Measurements from ENCODE around the gene C10orf62. TPM values are rescaled to one million over a fixed set of nuclear protein-coding genes. Genes with fewer than 3 reads are reported as not detected.

C10orf62 gene
- total RNA-seq, 1 experiment from 2014 or later = not detected

DNA sequence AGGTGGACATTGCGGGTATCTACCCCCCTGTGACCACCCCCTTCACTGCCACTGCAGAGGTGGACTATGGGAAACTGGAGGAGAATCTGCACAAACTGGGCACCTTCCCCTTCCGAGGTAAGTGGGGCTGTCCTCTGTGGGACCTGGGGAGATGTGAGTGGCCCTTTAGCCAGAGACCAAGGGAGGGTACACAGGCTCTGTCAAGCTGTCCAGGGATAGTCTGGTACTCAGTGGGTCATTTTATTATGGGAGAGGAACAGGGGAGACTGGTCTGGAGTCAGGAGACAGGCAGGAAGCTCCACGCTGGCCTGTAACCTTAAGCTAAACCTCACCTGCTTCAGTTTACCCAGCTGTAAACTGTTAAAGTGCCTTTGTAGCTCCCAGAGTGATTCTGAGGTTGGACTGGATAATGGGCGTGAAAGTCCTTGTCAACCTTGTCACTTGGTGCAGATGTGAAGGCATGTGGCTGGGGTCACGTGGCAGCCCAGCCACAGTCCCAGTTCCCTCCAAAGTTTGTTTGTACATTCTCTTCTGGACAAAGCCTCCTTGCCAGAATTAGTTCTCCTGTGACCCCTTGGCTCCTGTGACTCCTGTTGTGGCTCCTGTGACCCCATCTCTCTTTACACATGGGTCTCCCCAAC lies 4.6 kb upstream of the C10orf62 start:
- DNase-seq (ENCODE audit: low read depth) = no peak

DNA sequence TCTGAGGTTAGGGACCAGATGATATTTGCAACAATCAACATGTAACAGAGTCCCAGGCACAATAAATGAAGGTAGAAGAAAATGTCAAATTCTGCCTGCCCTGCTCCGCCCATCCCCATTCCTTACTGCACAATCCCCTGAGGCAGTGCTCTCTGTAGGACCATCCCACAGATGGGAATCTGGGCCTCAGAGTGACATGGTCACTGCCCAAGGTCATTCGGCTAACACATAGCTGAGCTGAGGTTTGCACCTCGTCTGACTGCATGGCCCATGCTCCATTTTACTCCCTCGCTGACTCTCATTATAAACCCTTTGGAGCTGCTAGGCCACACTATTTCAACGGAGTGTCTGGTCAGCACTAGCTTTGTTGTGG lies 4.1 kb upstream of the C10orf62 start:
- DNase-seq (ENCODE audit: low read depth) = no peak

DNA sequence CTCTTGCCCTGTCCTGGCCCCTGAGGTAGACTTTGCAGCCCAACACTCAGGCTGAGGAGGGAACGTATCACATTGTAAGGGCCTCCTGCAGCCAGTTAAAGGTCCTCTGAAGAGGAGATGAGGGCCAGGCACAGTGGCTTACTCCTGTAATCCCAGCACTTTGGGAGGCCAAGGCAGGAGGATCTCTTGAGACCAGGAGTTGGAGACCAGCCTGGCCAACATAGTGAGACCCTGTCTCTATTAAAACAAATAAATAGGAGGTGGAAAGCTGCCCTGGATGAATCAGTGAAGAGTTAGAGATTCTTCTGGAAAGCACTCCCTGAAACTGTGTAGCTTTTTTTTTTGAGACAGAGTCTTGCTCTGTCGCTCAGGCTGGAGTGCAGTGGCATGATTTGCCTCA lies 2.3 kb upstream of the C10orf62 start:
- DNase-seq (ENCODE audit: low read depth) = no peak

DNA sequence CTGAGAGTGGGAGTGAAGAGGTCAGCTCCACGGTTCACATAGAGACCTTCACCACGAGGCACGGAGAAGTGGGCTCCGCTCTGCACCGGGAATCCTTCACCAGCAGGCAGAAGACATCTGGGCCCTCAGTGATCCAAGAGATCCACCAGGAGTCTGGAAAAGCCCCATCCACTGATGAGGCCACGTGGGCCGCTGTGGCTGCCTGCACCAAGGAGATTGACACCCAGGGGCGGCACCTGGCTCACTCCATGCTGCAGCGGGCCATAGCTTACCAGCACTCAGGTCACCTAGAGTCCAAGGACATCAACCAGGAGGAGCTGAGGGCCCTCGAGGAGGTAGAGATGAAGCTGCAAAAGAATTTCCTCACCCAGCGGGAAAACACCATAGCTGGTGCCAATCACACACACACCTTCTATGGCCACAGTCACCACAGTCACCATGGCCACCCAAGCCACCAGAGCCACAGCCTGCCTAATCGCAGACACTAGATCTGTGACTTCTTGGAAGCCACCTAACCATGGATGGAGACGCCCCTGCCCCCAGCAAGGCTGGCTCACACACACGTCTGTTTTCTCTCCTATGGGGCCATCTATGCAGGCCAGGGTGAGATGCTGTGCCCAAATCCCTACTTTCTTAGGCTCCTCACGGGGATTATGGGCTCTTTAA lies 694 bp downstream of the C10orf62 start:
- DNase-seq (ENCODE audit: low read depth) = no peak

DNA sequence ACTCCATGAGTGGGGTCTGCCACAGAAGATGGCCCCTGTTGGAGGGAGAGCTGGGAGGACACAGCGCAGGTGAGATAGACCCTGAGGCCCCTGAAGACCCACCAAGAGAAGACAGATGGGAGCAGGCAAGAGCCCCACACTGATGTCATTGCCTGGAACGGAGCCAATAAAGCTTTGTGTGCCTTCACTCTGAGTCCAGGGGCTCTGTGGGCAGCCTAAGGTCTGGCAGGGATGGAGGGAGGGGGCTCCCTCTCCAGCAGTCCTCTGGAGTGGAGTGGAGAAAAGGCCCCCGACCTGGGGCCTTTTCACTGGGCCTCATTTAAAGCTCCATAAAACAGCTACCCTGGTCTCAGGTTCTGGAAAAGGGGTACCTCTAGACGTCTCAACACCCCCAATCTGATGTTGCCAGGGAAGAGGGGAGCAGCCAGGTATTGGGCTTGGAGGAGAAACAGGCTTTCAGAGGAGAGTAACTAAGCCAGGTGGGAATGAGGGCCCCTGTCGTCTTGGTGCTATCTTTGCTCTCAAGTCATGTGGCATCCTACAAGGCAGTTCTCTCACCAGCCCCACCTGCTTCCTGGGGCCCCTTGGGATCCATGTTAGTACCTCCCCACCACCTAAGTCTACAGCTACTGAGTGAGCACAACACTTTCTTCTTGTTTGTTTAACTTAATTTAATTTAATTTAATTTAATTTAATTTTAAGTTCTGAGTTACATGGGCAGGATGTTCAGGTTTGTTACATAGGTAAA lies 1.4 kb downstream of the C10orf62 start:
- no peak for DNase-seq (ENCODE audit: low read depth)

DNA sequence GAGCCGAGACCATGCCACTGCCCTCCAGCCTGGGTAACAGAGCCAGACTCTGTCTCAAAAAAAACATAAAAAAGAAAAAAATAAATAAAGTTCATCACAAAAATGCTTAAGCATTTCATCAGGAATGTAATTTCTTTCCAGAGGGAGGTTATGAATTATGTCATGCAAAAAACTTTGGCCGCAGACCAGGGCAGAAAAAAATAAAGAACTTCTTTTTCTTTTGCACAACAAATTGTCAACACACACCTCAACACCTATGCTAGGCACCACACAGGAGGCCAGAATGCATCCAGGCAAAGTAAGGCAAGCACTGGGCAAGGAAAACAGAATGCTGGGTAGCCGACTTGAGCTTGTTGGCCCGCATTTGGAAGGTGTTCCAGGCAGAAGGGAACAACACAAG lies 3.9 kb downstream of the C10orf62 start:
- no peak for DNase-seq (ENCODE audit: low read depth)

DNA sequence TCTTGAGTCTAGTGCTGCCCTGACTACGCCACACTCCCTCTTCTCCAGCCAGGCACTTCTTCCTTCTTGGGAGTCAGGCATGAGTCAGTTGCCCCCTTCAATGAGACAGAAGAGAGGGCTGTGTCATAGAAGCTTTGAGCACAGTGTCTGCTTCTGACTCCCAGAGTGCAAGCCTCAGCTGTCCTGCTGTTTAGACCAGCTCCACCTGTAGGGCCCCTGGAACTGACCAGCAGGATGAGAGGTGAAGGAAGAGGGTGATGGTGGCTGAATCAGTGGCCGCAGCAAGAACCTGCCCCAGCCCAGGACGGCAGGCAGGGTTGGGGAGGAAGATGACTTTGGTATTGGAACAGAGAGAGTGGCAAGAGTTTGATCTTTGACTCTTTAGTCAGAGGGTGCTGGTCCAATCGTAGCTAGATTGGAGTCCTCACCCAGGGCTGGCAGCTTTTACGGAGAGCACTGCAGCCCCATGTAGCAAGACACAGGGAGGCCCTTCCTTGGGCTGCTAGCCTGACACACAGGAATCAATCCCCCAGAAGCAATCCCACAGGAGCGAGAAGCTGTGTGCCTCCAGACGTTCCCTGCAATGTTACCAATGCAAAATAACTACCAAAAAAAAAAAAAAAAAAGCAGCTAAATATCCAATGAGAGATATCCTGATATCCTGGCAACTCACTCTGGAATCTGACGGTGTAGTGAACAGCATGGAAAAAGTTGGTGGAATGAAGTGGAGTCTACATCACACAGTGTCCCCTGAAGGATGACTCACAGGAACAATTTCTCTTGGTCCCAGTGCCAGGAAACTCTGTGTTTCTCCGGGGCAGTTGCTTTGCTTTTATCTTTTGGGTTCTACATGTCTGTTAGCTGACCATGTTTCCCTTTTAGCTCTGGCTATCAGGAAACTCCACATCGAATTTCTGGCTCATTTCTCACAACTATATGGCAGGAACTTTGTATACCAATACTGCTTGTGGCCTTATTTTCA lies 6.9 kb downstream of the C10orf62 start:
- DNase-seq (ENCODE audit: low read depth) = peak; percentile 88

DNA sequence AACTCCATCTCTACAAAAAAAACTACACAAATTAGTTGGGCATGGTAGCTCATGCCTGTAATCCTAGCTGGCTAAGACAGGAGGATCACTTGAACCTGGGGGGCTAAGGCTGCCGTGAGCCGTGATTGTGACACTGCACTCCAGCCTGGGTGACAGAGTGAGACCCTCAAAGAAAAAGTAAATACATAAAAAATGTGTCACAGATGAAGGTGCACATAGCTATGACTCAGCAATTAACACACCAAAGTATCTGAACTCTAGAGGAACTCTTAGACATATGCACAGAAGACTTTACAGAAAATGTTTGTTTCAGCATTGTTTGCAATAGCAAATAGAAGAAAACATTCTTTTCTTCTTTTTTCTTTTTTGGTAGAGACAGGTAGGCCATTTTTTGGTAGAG lies 8.3 kb downstream of the C10orf62 start:
- no peak for DNase-seq (ENCODE audit: low read depth)

DNA sequence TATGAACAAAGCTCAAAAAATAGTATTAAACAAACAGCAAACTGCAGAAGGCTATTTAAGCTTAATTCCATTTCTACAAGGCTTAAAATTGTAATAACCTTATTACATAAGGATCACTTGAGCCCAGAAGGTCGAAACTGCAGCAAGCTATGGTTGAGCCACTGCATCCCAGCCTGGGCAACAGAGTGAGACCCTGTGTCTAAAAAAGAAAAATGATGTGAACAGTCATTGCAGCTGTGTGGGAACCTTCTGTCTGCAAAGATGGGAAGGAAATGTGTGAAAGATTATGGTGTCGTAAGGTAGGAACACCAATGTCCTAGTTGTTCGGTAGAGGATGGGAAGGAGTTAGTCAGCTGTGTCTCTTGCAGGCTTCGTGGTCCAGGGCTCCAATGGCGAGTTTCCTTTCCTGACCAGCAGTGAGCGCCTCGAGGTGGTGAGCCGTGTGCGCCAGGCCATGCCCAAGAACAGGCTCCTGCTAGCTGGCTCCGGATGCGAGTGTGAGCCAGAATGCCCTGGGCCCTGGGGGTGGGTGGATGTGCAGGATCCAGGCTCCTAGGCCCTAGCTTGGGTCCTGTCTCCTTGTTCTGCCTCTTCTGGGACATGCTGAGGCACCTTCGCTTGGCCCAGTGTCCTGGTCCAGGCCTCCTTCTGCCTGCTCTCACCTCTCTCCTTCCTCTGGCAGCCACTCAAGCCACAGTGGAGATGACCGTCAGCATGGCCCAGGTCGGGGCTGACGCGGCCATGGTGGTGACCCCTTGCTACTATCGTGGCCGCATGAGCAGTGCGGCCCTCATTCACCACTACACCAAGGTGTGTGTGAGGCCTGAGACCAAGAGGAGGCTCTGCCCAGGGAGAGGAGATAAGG lies 9.1 kb downstream of the C10orf62 start:
- DNase-seq (ENCODE audit: low read depth) = no peak

DNA sequence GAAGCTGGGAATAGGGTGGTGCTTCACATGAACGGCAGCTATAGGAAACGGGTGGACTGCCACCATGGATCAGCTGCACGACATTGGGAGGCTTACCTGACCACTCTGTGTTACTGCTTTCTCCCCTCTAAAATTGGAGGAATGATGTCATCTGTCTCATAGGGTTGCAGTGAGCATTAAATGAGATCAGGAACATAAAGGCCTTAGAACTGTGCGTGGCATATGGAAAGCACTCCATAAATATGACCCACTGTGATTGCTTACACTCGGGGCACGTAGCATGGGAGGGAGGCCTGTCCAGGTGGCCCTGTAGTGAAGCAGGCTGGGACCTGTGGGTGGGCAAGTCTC lies 9.7 kb downstream of the C10orf62 start:
- DNase-seq (ENCODE audit: low read depth) = no peak

DNA sequence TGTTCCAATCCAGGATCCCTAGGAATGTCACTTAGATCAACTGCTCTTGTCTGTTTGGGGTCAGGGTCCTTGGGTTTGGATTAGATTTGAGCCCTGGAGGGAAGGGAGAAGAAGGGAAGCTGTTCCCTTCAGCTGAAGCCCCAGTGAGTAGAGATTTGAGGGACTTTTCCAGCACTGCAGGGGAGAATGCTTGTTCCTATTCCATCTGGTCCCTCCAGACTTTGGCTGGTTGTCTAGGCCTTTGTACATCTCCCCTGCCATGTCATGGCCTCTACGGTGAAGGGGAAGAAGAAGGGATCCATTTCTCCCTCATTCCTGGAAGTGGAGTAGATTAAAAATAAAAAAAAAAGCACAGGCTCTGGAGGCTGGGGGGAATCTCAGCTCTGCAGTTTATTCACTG lies 11.1 kb downstream of the C10orf62 start:
- DNase-seq (ENCODE audit: low read depth) = no peak

DNA sequence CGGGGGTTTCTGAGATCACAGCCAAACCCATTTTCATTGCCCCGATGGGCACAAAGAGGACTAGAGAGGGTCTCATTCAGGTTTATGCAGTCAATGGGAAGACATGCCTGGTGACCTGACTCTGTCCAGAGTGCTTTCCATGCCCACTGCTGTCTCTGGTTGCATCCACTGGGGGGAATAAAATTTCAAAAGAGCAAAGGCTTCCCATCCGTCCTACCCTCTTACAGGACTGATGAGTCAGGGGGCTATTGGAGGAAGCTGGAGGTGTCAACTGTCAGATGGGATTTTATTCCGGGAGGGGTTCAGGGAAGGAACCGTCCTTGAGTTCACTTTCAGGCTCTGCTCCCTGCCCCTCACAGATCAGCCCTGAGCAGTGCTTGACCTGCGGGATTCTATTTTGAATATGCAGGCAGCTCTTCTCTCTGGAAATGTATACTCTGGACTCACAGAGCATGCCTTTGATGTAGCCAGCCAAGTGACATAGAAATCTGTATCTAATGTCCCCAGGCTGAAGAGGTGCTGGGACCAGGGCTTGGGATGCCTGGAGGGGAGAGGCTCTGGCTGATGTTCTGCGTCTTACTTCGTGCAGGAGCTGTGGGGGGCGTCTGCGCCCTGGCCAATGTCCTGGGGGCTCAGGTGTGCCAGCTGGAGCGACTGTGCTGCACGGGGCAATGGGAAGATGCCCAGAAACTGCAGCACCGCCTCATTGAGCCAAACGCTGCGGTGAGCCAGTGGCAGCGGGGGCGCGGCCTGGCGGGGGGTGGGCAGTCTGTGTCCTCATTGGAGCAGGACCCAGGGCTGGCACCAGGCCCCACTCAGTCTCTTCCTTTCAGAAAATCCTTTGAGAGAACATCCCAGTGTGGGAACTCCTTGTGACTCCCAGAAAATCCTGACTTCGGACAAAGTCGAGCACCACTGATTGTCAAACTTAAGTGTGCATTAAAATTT lies 12.0 kb downstream of the C10orf62 start:
- DNase-seq (ENCODE audit: low read depth) = no peak

DNA sequence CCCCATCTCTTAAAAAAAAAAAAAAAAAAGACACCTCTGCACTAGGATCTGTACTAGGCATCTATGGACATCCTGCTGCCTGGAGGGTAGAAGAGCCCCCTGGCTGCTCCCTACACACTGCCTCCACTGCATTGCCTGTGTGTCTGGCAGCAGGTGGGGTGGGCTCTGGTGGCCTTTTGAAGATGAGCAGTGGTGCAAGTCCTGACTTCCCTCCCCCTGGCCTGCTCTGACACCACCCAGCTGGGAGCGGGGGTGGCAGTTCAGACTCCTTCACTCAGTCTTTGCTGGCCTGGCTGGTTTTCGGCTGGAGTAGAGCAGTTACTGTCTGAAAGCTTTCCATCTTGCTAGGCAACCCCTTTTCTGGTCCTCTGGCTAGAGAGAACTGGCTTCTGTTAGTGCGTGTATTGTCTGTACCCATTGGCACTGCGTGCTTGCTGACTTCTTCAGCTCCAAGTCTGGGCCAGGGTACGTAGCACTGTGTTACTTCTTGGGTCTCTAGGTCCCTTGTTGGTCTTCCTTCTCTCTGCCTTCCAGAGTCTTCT lies 17.6 kb downstream of the C10orf62 start:
- DNase-seq (ENCODE audit: low read depth) = no peak

DNA sequence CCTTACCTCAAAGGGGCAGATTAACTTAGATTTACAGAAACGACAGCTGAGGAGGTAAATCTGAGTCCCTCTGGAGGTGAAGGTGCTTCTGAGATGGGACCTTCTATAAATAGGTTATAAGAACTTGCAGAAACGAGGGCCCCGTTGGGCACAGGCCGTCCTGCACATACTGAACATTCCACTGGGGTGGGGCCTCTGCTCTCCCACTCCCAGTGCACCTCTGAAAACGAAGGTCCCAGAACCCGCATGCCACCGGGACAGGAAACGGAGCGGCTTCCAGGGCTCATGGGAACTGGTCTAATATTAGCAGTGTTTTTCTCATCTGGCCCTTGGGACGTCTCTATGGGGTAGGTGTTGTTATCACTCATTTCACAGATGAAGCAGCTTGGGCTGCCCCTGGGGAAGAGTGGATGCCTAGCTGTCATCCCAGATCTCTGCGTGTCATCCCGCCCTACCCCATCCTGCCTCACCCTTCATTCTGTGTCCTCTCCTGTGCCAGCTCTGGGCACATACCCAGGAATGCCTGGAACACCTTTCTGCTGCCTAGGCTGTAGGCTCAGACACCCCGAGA lies 19.6 kb downstream of the C10orf62 start:
- DNase-seq (ENCODE audit: low read depth) = no peak

DNA sequence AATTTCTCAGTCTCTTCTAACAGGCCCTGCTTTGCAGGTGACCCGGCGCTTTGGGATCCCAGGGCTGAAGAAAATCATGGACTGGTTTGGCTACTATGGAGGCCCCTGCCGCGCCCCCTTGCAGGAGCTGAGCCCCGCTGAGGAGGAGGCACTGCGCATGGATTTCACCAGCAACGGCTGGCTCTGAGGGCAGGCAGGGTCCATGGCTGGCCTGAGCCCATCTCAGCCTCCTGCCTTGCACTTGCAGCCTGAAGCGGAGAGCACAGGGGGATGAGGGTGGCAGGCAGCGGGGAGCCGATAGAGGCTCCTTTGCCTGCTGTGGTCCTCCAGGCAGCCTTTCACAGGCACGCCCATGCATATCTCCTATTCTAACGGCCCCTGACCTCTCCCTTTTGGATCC lies 22.0 kb downstream of the C10orf62 start:
- DNase-seq (ENCODE audit: low read depth) = no peak

DNA sequence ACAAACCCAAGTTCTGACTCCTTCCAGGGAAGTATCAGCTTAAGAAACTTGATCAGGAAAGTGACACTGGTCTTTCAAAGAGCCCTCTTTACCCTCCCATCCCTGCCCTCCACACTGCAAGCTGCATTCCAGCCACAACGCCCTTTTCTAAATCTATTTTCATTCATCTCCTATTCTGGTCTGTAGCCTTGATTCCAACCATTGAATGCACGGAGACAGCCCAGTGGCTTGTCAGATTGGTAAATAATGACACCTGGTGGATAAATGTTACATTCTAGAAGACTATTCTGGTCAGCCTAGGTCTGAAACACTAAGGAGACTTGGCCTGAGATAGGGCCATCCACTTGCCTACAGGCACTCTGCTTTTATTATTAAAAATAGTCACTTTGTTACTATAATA lies 22.9 kb downstream of the C10orf62 start:
- peak; percentile 64 for DNase-seq (ENCODE audit: low read depth)

DNA sequence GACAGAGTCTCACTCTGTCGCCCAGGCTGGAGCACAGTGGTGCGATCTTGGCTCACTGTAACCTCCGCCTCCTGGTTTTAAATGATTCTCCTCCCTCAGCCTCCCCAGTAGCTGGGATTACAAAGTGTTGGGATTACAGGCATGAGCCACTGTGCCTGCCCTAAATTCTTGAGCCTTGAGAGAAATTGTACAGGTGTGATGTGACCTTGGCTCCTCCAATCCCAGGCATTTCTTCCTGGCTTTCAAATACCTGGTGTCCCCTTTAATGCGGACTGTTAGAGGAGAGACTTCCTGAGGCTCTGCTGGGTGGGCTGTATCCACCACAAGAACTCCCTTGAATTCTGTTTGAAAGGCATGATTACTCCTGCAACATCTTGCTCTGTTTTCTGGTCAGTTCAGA lies 28.8 kb downstream of the C10orf62 start:
- DNase-seq (ENCODE audit: low read depth) = no peak

DNA sequence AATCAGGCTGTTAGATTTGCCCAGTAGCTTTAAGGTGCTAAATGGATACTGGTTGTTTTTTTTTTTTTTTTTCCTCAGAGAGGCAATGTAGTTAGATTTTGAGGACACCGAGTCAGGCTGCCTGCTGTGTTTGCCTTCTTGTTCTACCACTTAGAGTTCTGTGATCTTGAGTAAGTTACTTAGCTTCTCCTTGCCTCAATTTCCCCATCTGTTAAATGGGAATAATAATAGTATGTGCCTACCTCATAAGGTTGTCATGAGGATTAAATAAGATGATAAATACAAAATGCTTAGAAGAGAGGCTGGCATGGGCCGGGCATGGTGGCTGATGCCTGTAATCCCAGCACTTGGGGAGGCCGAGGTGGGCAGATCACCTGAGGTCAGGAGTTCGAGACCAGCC lies 29.2 kb downstream of the C10orf62 start:
- no peak for DNase-seq (ENCODE audit: low read depth)

DNA sequence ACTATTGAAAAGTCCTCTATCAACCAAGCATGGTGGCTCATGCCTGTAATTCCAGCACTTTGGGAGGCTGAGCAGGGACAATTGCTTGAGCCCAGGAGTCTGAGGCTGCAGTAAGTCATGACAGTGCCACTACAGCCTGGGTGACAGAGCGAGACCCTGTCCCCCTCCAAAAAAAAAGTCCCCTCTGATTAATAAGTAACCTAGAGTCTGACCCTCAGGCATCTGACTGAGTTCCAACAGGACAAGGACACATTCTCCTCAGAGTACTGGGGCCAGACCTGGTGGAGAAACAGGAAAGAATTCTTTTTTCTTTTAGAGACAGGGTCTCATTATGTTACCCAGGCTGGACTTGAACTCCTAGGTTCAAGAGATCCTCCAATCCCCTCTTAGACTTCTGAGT lies 33.8 kb downstream of the C10orf62 start:
- no peak for DNase-seq (ENCODE audit: low read depth)
